ENCODE measurements around the gene VGF.
"Not testable (repeated sequence)": the region's sequence is repeated elsewhere in the genome, so short reads cannot be mapped to it uniquely, and the experiment has no call there.

The VGF gene

DNA sequence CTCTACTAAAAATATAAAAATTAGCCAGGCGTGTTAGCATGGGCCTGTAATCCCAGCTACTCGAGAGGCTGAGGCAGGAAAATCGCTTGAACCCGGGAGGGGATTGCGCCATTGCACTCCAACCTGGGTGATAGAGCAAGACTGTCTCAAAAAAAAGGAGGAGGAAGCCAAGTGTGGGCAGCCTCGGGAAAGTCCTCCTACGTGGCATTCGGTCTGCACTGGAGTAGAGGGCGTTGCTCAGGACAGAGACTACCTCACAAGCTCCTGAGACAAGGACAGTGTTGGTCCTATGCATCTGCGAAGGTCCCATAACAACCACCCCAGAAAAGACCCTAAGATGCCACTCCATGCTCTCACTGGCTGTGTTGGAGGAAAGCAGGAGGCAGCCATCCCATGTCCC, 48.5 kb downstream of the VGF start:
- DNase-seq (ENCODE audit: low spot score) = no peak

GRCh38 chr7:101115215-101115614, 50.2 kb downstream of the VGF start:
- DNase-seq (ENCODE audit: low spot score) = no peak

DNA sequence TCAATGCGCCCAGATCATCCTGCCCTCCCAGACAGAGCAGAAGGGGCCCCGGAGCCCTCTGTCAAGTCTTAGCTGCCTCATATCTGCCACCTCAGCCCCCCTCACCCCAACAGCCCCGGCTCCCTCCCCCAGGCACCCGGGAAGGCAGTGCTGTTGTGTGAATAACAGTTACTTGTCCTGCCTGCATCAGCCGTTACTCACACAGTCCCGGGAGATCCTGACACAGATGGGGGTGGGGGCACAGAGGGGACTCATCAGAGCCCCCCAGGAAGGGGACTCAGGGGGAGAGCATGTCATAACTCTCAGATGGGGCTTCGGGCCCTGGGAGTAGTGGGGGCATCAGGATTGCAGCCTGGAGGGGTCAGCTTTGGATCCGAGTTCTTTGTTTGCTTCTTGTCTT, 50.9 kb downstream of the VGF start:
- no peak for DNase-seq (ENCODE audit: low spot score)

GRCh38 chr7:101113836-101114235, 51.5 kb downstream of the VGF start:
- DNase-seq (ENCODE audit: low spot score) = no peak

GRCh38 chr7:101113140-101113539, 52.2 kb downstream of the VGF start:
- not testable (repeated sequence) for DNase-seq (ENCODE audit: low spot score)
